ENCODE results near the gene NELFB.

NELFB gene

GRCh38 chr9:137245450-137246421 lies 9.4 kb upstream of the NELFB start:
- TF ChIP-seq CTCF (IDR thresholded peaks at IDR 0.05; ENCODE audit: low read depth, low read length): no peak
- Histone ChIP-seq H3K36me3 (peaks cover 23% of the 10 kb centered on the region), H3K27me3 (ENCODE audit: insufficient read depth, low read depth, severe bottlenecking) (no peaks in the 10 kb centered on the region), H3K9me3 (ENCODE audit: severe bottlenecking) (no peaks in the 10 kb centered on the region), H3K4me3 (ENCODE audit: low read depth, low read length) (no peak overlapping the region), H3K27ac (no peak overlapping the region; the same call in 1 of the 2 replicates)
- no peak for DNase-seq

- Histone ChIP-seq H3K9me3 (ENCODE audit: severe bottlenecking) (no peaks in the 10 kb centered on the region), H3K4me3 (ENCODE audit: low read depth, low read length) (no peak overlapping the region), H3K36me3 (peaks cover 15% of the 10 kb centered on the region), H3K27ac (no peak overlapping the region), H3K27me3 (ENCODE audit: insufficient read depth, low read depth, severe bottlenecking) (no peaks in the 10 kb centered on the region)
- no peak for DNase-seq
- no peak for TF ChIP-seq CTCF (IDR thresholded peaks at IDR 0.05; ENCODE audit: low read depth, low read length)
Observed at GRCh38 chr9:137247135-137247915, 7.8 kb upstream of the NELFB start.

- H3K36me3 ChIP-seq: peaks cover 10% of the 10 kb centered on the region
- H3K9me3 ChIP-seq (ENCODE audit: severe bottlenecking): no peaks in the 10 kb centered on the region
- DNase-seq: no peak
- H3K27me3 ChIP-seq (ENCODE audit: insufficient read depth, low read depth, severe bottlenecking): no peaks in the 10 kb centered on the region
- TF ChIP-seq CTCF (IDR thresholded peaks at IDR 0.05; ENCODE audit: low read depth, low read length): no peak
- H3K4me3 ChIP-seq (ENCODE audit: low read depth, low read length): no peak overlapping the region
- no peak overlapping the region for H3K27ac ChIP-seq
Observed at GRCh38 chr9:137247916-137248175, 7.3 kb upstream of the NELFB start.

- Histone ChIP-seq H3K27me3 (ENCODE audit: insufficient read depth, low read depth, severe bottlenecking) (no peaks in the 10 kb centered on the region), H3K4me3 (ENCODE audit: low read depth, low read length) (no peak overlapping the region), H3K27ac (no peak overlapping the region), H3K9me3 (ENCODE audit: severe bottlenecking) (no peaks in the 10 kb centered on the region), H3K36me3 (no peaks in the 10 kb centered on the region)
- DNase-seq: no peak
- no peak for TF ChIP-seq CTCF (IDR thresholded peaks at IDR 0.05; ENCODE audit: low read depth, low read length)
Observed at GRCh38 chr9:137250329-137251193, 4.6 kb upstream of the NELFB start.

GRCh38 chr9:137251194-137251461 lies 4.0 kb upstream of the NELFB start, which contains the start of gene STPG3:
Gene STPG3, plus strand, starts transcription at chr9:137251286. Its CDS starts 1 bp downstream, at chr9:137251287.
- Histone ChIP-seq H3K27me3 (ENCODE audit: insufficient read depth, low read depth, severe bottlenecking) (no peaks in the 10 kb centered on the region), H3K36me3 (no peaks in the 10 kb centered on the region; the same call in 1 of the 2 replicates), H3K27ac (no peak within 1 kb of the TSS), H3K9me3 (ENCODE audit: severe bottlenecking) (no peaks in the 10 kb centered on the region), H3K4me3 (ENCODE audit: low read depth, low read length) (no peak within 1 kb of the TSS)
- TF ChIP-seq CTCF (IDR thresholded peaks at IDR 0.05; ENCODE audit: low read depth, low read length): no peak
- DNase-seq: no peak

Data from WERI-Rb-1 (cell line).